Measurements from ENCODE around the gene CASKIN2. TPM values are rescaled to one million over a fixed set of nuclear protein-coding genes. Genes with fewer than 3 reads are reported as not detected.
"Not testable (repeated sequence)": the region's sequence is repeated elsewhere in the genome, so short reads cannot be mapped to it uniquely, and the experiment has no call there.

Gene CASKIN2
- total RNA-seq, 1 donor from 2014 or later, result 1.4 TPM

GRCh38 chr17:75456039-75456416, 59.3 kb downstream of the CASKIN2 start:
- intact Hi-C loops (cut with micrococcal nuclease), result loop anchor here (1.0 to 2.0 kb wide), 5 partner anchors 51 to 583 kb away; partner anchors contain the start of genes GRB2, LLGL2, SLC25A19 and TSEN54
- CTCF ChIA-PET, result interaction anchor here (0.7 to 1.5 kb wide), 6 partner anchors 44 to 325 kb away, joined by 3 to 6 read pairs (median 4); partner anchors contain the start of genes NT5C, SLC25A19 and TSEN54
- no peaks in the 10 kb centered on the region for H3K27me3 Mint-ChIP-seq
- TF ChIP-seq, protein P1, sequence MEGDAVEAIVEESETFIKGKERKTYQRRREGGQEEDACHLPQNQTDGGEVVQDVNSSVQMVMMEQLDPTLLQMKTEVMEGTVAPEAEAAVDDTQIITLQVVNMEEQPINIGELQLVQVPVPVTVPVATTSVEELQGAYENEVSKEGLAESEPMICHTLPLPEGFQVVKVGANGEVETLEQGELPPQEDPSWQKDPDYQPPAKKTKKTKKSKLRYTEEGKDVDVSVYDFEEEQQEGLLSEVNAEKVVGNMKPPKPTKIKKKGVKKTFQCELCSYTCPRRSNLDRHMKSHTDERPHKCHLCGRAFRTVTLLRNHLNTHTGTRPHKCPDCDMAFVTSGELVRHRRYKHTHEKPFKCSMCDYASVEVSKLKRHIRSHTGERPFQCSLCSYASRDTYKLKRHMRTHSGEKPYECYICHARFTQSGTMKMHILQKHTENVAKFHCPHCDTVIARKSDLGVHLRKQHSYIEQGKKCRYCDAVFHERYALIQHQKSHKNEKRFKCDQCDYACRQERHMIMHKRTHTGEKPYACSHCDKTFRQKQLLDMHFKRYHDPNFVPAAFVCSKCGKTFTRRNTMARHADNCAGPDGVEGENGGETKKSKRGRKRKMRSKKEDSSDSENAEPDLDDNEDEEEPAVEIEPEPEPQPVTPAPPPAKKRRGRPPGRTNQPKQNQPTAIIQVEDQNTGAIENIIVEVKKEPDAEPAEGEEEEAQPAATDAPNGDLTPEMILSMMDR (IDR thresholded peaks at IDR 0.05), result no peak
- POLR2A ChIA-PET, result interaction anchor here (0.5 to 2.5 kb wide), 29 partner anchors 8 to 1174 kb away, joined by 3 to 18 read pairs (median 4); partner anchors contain the start of genes ARMC7, FDXR, GGA3 and GRB2
- peak overlapping the region; percentile 91 for H3K4me3 Mint-ChIP-seq
- H3K27ac Mint-ChIP-seq, result peak overlapping the region; percentile 88
- peaks cover 1% of the 10 kb centered on the region for H3K36me3 Mint-ChIP-seq (ENCODE audit: low read depth)
- no peaks in the 10 kb centered on the region for H3K9me3 Mint-ChIP-seq
- DNase-seq (no peak), ATAC-seq (ENCODE audit: low read depth) (peak; percentile 22)
- peaks cover 41% of the 10 kb centered on the region for H3K4me1 Mint-ChIP-seq

DNA sequence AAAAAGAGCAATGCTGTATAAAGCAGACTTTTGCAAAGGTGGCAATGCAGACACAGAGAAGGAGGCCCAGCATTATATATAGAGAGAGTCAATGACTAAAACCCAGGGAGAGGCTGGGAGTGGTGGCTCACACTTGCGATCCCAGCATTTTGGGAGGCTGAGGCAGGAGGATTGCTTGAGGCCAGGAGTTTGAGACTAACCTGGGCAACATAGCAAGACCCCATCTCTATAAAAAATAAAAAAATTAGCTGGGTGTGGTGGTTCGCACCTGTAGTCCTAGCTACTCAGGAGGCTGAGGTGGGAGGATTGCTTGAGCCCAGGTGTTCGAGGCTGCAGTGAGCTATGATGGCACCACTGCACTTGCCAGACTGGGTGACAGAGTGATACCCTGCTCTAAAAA, 60.7 kb downstream of the CASKIN2 start:
- intact Hi-C loops (cut with micrococcal nuclease); H3K4me3 Mint-ChIP-seq; ATAC-seq (ENCODE audit: low read depth); H3K36me3 Mint-ChIP-seq (ENCODE audit: low read depth); DNase-seq; H3K27me3 Mint-ChIP-seq; CTCF ChIA-PET; H3K9me3 Mint-ChIP-seq; H3K27ac Mint-ChIP-seq; POLR2A ChIA-PET: not testable (repeated sequence)
- H3K4me1 Mint-ChIP-seq, result peaks cover 35% of the 10 kb centered on the region

DNA sequence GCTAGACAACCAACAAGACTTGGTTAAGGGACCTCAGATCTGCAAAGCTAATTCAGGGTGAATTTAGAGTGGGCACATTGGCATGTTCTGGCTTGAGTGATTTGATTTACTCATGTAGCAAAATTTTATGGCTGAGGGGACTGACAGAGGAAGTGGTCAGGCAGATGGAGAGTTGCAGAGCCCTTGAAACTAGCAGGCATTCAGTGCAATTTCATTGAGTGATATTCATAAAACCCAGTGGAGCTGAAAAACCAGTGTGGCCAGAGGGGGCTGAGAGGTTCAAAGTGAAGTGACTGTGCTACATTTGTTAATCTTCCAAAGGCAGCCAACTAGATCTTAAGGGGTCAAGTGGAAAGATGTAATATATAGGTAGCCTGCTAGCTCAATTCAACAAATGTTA, 61.1 kb downstream of the CASKIN2 start:
- CTCF ChIA-PET, result no interaction called here
- peaks cover 31% of the 10 kb centered on the region for H3K4me1 Mint-ChIP-seq
- no peak for ATAC-seq (ENCODE audit: low read depth)
- TF ChIP-seq, protein P1 (IDR thresholded peaks at IDR 0.05), result no peak
- DNase-seq, result no peak
- no peak overlapping the region for H3K27ac Mint-ChIP-seq
- H3K9me3 Mint-ChIP-seq, result no peaks in the 10 kb centered on the region
- intact Hi-C loops (cut with micrococcal nuclease), result no loop called here
- POLR2A ChIA-PET, result no interaction called here
- no peak overlapping the region for H3K4me3 Mint-ChIP-seq
- H3K36me3 Mint-ChIP-seq (ENCODE audit: low read depth), result peaks cover 1% of the 10 kb centered on the region
- H3K27me3 Mint-ChIP-seq, result no peaks in the 10 kb centered on the region

GRCh38 chr17:75450270-75450669, 65.1 kb downstream of the CASKIN2 start:
- ChIA-PET POLR2A (no interaction called here), CTCF (no interaction called here)
- peaks cover 6% of the 10 kb centered on the region for H3K4me1 Mint-ChIP-seq
- ATAC-seq (ENCODE audit: low read depth), result no peak
- no peak for DNase-seq
- H3K27me3 Mint-ChIP-seq, result no peaks in the 10 kb centered on the region
- no peaks in the 10 kb centered on the region for H3K9me3 Mint-ChIP-seq
- intact Hi-C loops (cut with micrococcal nuclease), result no loop called here
- TF ChIP-seq, protein P1 (IDR thresholded peaks at IDR 0.05), result no peak
- H3K4me3 Mint-ChIP-seq, result no peak overlapping the region
- no peaks in the 10 kb centered on the region for H3K36me3 Mint-ChIP-seq (ENCODE audit: low read depth)
- H3K27ac Mint-ChIP-seq, result no peak overlapping the region

Other genes starting within 250 kb of the CASKIN2 start
- gene MIF4GD, start 244.3 kb downstream of the CASKIN2 start, total RNA-seq, result 50.8 and 55.2 TPM in 2 replicates
- 87.6 and 96.7 TPM in 2 replicates for gene SLC25A19, start 226.1 kb downstream of the CASKIN2 start, total RNA-seq
- 307 and 320 TPM in 2 replicates for gene GRB2, start 109.9 kb downstream of the CASKIN2 start, total RNA-seq
- gene TMEM94, start 58.9 kb downstream of the CASKIN2 start, total RNA-seq, result 80.3 and 86.6 TPM in 2 replicates
- 21.0 and 24.9 TPM in 2 replicates for gene TSEN54, start 991 bp upstream of the CASKIN2 start, total RNA-seq
- gene LLGL2, start 10.2 kb upstream of the CASKIN2 start, total RNA-seq, result 27.5 and 29.9 TPM in 2 replicates
- gene MYO15B, start 72.3 kb upstream of the CASKIN2 start, total RNA-seq, result 207 and 264 TPM in 2 replicates
- gene SMIM5, start 117.9 kb upstream of the CASKIN2 start, total RNA-seq, result 1.1 and 1.7 TPM in 2 replicates
- 55.9 and 65.4 TPM in 2 replicates for gene RECQL5, start 151.6 kb upstream of the CASKIN2 start, total RNA-seq
- gene SAP30BP, start 151.8 kb upstream of the CASKIN2 start, total RNA-seq, result 177 and 184 TPM in 2 replicates
- 2.1 and 2.2 TPM in 2 replicates for gene ITGB4, start 205.9 kb upstream of the CASKIN2 start, total RNA-seq
- 14.9 and 22.9 TPM in 2 replicates for gene GALK1, start 249.7 kb upstream of the CASKIN2 start, total RNA-seq